Amniotic epithelial cell (primary cell): ENCODE results near the gene CFAP77.

ENCODE experiments used
- DNase-seq: peaks from one replicate; pipeline ENCODE4 v3.0.0-alpha.2; 2010; ENCODE audit warnings: low read depth

The CFAP77 gene

DNA sequence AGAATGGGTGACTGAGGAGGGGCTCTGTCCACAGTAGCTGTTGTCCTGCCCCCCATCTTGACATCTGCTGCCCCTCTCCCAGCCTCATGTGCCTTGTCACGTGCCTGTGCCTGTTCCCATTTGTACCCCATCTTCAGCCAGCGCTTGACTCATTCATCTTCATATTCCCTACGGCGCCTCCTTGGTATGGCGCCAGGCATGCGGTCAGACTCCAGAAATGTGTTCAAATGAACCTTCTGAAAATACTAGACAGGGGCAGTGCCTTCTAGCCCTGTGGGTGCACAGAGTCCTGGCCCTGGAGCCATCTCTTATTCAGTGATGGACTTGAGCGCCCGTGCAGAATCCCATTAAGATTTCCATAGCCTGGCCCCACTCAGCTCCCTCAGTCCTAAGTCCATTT, 46.2 kb downstream of the CFAP77 start:
- DNase-seq, result no peak

DNA sequence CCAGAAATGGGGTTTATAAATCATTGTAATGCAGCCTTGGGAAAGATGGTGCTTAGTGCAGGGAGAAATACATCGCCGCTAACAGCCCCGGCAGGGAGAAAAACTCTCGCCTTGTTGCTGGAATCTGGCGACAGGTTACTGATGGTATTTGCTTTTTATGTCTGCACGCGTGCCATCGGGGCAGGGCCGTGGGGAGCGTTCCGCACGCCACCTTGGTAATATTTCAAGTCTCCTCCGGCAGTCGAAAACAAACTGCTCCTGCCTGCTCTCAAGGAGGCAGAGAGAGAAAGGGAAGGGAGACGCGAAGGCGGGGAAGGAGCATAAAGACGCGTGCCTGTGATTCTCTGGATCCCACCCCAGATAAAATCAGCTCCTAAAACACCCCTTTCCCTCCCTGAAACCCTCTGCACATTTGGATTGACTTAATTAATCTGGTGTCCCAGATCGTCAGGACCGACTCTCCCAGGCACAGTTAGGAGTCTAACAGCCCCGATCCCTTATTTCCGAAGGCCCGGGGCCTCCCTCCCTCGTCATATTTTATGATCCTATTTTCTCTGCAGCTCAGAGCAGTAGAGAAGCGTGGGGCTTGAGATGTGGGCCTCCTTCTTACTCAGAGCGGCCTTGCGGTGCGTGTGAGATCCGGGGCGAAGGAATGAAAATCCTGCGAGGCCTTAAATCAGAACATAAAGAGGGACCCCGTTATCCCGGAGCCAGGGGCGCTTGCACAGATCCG, 47.7 kb downstream of the CFAP77 start:
- no peak for DNase-seq

DNA sequence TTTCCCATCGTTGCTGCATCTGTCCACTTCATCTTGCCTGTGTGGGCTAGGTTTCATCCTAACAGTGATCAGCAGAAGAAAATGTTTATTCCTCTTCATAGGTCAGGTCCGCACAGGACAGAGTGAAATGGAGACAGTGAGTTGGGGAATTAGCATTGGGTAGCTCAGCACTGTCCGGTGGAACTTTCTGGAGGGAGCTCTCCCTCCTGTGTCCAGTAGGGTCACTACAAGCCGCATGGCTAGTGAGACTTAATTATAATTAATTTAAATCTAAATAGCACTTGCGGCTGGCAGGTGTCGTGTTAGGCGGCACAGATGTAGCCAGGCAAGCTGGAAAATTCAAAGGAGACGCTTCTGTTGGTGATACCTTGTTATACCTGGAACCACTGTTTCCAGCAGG, 48.4 kb downstream of the CFAP77 start:
- DNase-seq, result no peak

DNA sequence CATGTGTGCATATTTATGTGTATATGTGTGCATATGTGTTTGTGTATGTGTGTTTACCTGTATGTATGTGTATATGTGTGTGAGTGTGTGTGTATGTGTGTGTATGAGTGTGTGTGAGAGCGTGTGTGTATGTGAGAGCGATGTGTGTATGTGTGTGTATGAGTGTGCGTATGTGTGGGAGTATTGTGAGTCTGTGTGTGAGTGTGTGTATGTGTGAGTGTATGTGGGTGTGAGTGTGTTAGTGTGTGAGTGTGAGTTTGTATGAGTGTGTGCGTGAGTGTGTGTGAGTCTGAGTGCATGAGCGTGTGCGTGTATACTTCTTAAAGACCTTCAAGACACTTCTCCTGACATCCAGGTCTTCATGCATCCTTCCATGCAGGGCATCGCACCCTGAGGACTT, 49.6 kb downstream of the CFAP77 start:
- DNase-seq, result no peak

DNA sequence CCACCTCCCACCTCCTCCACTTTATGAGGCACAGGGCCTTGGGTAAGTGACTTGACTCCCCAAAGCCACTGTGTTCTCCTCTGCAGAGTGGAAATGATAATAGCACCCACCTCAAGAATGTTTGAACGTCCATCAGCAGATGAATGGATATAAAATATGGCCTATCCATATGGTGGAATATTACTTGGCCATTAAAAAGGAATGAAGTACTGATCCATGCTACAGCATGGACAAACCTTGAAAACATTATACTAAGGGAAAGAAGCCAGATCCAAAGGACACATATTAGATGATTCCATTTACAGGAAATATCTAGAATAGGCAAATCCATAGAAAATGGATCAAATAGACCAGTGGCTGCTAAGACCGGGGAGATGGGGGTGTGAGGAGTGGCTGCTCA, 50.2 kb downstream of the CFAP77 start:
- DNase-seq, result no peak

DNA sequence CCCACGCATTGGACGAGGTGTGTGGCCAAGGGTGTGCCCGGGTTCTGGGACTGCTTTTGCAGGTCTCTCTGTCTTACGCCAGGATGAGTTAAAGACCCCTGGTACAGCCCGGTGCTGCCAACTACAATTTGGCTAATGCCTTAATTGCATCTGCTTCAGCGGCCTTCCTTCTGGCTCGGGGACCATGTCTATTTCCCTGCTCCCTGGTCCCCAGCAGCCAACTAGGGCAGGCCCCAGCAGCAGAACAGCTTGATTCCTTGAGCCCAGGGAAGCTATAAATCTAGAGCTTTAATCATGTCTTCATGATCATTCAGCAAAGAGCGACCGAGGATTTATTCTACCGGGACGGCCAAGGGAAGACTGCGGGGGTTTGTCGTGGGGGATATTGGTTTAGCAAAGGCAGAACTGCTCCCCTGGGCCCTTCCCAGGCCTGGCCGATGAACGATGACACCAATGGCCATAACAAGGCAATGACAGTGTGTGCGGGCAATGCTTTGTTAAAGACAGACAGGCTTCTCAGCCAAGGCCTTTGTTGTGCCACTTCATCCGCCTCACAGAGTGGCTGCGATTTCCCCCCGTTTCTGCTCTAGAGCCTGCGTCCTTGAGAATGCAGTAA, 51.4 kb downstream of the CFAP77 start:
- no peak for DNase-seq

DNA sequence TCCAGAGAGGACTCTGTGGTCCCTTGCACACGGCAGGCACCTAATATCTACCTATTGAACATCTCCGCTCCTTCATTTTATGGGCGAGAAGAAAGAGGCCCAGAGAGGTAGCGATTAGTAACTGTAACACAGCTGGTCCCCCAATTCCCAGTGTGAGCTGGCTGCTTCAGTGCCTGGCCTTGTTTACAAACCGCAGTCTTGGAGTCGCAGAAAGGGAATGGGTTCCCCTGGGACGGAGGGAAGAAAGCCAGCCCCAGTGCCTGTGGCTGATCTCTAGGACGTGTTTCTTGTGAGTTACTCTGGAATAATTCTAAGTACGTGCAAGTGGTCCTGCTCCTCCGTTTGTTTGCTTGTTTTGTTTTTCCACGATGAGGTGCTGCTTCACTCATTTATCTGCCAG, 52.0 kb downstream of the CFAP77 start:
- DNase-seq, result no peak

DNA sequence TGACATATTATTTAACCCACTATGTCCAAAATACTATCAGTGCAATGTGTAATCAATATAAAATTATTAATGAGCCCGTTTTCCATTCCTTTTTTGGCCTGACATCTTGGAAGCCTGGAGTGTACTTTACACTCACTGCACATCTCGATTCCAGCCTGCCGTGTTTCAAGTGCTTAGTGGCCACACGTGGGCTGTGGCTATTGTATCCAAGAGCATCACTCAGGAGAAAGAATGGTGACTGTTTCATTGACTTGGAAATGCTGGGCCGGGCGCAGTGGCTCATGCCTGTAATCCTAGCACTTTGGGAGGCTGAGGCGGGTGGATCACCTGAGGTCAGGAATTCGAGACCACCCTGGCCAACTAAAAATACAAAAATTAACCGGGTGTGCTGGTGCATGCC, 54.5 kb downstream of the CFAP77 start:
- DNase-seq, result no peak

DNA sequence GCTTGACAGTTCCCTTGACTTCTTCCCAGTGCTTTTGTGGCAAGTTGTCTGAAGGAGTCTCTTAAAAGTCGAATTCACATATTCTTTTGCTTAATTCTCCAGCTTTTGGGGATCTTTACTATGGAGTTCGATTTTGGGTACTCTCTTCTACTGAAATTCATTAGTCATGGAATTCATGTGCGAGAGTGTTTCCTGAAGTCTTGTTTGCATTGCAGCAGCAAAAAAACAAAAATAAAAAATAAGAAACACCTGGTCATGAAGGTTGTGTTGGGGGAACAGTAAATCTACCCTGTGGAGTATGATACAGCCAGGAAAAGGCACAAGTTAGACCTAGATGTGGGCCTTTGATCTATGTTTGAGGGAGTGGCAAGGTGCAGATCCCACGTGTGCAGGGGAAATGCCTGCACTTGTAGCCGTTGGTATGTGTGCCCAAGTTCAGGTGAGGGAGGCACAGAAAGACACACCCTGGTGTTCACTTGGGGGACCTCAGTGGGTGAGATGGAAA, 55.2 kb downstream of the CFAP77 start:
- DNase-seq, result no peak

DNA sequence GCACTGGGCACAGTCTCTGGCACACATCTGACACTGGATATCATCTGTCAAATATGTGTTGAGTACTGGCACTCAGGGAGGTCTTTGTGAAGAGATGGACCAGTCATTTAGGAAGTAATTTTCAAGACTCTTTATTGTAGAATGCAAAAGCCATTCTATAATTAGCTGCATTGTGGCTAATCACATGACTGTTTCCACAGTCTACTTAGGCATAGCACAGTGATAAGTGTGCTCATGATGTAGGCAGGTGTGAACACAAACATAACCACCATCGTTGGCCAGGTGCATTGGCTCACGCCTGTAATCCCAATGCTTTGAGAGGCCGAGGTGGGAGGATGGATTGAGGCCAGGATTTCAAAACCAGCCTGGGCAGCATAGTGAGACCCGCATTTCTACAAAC, 62.2 kb downstream of the CFAP77 start:
- no peak for DNase-seq

DNA sequence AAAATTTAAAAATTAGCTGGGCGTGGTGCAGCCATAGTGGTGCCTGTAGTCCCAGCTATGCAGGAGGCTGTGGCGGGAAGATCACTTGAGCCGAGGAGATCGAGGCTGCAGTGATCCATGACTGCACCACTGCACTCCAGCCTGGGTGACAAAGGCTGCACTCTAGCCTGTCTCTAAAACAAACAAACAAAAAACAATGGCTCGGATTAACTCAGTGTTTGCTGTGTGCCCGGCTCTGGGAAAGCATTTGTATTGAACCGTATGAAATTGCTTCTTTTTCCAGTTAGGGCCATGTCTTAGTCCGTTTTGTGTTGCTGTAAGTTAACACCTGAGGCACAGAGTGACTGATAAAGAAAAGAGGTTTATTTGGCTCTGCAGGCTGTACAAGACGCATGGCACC, 62.6 kb downstream of the CFAP77 start:
- DNase-seq, result no peak

DNA sequence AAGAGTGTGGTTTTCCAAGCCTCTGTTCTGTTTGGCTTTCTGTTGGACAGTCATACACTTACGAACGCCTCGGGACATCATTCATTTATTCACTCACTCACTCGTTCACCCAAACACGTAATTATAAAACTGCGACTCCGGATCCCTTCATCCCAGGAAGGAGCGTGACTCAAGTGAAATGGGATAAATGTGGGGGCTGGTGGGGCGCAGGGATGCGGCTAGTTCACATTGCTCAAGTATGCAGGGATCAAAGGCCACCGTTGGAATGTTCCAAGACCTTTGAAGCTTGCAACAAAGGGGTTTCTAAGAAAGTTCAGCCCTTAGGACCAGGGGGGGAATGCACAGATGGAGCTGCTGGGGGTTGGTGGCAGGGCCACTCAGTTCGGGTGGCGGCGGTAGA, 64.2 kb downstream of the CFAP77 start:
- no peak for DNase-seq

DNA sequence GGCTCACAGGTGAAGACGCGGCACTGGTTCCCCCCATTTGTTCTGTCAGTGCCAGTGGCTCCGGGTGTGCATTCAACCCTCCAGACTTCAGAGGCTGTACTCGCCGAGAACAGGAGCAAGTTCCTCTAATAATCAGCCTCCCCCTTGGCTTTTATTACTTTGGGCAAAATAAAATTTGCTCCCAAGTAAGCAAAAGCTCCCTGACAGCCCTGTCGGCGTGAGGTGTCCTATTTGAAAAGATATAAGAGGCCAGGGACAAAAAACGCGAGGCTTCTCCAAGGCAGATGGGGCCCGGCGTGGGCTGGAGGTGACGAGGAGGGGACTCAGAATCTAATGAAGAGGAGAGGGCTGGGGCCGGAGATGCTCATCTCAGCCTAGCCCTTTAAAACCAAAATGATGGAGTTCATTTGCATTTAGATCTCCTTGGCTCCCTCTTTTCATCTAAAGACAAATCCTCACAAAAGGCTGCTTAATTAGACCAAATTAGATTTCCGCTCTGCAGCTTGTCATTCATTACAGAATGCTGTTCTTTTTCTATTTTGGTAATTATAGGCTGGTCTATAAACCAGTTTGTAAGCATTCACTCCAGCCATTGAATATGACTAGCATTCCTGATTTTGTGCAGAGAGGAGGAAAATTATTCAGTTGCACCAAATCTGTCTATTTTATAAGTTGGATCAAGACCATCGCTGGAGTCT, 68.5 kb downstream of the CFAP77 start:
- no peak for DNase-seq

DNA sequence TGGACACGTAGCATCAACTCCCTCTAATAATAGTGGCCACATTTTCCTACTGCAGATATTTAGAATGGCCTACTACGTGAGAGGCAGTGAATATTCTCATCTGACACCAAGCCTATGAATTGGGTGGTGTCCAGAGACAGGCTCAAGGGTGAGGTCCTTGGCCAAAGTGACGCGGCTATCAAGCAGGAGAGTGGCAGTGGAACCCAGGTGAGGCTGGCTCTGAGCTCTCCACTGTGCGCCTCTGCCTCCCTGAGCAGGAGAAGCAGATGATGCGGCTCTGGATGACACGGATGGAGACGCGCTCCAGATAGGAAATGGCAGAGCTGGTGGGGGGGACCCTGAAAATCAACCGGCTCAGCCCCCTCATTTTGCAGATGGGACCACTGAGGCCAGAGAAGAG, 69.7 kb downstream of the CFAP77 start:
- no peak for DNase-seq

DNA sequence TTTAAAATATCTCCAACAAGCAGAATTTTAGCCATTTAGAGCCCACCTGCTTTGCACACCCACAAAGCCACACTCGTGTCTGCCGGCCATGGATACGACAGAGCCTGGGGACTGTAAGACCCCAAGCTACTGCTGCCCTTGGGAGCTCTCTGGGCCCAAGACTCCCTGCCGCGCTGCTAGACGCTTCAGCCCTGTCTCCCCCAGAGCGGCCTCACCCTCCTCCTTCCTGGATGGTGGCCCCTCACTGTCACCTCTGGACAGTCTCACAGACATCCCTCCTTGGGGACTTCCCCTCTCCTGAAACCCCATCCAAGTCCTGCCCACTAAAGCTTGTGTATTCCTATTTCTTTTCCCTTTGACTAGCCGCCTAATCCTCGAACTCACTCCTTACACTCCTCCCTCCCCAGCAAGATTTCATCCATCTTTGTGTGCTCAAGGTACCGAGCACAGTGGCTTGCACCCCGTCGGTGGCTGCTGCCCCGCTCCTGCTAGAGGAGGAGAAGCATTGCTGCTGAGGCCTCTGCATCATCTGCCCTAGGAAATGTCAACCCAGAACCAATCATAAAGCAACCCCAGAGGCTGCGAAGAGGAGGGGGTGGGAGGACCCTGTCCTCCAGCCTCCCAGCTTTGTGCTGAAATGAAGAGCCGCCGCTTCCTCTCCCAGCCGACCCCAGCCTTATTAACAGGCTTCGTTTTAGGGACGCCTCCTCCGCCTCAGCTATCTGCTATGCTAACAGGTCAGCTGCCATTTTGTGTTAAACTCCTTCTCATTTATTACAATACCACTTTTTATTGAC, 71.2 kb downstream of the CFAP77 start:
- DNase-seq, result no peak

DNA sequence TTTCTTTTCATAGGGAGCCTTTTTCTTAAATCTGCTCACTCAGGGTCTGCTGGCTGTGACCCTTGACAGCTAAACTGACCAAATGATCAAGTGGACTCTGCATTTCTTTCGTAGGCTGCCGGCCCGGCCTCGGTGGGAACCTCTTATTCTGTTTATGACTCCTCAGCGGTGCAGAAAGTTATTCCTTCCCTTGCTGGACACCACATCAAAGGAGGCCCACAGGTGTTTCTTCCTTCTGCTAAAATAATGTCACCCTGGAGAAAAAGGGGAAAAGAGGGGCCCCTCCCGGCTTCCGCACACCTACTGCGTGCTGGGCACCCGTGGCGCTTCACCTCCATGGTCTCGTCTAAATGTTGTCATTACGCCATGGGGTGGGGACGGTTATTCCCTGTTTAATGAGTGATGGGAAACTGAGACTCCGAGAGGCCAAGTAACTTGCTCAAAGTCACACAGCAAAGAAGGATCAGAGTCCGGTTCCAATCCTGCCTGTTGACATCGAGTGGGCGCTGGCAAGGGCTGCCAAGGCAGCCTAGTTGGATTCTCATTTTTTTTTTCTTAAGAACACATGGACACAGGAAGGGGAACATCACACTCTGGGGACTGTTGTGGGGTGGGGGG, 72.3 kb downstream of the CFAP77 start:
- DNase-seq, result no peak

DNA sequence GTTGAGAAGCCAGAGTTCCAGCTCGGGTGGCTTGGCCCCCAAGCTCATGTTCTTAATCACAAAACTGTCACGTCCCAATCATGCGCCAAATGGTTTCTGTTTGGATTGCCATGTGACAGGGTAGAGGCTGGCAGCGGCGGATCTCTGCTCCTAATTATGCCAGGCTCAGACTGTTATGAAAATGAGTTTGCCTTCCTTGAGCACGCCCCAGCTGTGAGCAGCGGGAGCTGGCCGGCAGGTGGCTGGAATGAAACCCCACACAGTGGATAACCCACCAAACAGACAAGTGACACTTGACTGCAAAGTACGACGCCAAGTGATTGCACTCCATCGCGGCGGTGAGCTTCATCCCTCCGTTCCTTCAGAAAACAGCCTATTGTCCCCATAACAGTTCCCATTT, 75.4 kb downstream of the CFAP77 start:
- DNase-seq, result no peak

DNA sequence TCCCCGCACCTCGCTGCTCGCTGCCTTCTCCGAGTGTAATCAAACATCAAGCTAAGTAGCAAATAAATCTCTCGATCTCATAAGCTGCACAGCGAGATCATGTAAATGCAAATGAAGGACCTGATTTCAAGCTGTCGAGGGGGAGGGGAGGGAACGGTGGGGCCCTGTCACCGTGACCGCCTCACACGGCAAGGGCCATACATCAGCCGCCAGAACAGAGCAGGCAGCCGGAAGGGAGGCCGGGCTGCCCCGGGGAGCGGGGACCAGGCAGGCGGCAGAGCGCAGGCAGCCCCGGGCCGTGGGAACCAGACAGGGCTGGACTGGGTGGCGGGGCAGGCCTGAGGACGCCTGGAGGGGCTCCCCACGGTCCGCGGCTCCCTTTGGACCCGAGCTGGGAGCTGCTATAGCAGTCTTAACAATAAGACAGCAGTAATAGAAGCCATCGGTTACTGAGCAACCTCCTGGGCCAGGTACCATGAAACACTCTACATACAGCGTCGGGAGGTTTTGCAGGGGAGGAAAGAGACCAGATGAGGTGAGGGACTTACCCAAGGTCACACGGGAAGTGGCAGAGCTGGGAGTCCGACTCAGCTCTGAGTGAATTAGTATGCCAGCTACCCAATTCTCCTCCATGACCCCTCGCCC, 76.8 kb downstream of the CFAP77 start:
- DNase-seq, result no peak

DNA sequence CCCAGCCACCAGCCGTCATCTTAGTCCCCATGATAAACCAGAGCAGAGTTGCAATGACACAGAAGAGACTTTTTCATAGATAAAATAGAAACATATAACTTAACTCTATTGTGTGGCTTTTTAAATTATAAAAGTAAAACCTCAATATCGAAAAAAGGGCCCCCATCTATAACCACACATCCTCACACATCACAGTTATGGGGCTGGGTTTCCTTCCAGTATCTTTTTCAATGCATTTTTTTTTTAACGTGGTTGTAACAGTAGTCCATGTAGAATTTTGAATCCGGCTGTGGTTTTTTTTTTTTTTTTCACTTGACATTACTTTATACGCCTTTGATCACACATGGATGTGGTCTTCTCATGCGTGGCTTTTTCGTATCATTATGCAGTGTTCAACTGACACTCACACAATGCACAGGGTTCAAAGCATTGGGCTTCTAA, 77.4 kb downstream of the CFAP77 start:
- no peak for DNase-seq

DNA sequence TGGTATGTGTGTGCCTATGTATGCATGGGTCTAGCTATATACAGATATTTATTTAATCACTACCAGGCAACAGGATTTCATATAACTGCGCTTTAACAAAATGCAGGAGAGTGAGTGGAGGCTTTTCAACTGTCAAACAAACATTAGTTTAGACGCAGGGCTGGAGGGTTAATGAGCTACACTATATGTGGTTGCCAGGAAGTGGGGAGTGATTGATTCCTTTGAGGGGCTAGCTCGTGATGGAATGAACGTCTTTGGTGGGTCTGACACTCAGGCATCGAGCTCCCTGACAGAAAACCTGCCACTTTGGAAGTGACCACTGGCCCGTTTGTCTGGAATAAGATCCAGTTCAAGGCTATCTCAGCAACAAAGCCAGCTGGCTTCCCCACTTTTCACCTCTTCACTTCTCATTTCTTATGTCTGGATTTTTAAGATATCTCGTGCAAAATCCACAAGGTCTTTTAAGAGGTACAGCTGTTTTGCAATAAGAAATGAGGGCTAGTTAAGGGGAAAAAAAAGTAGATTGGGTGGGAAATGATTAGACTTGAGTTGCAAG, 78.0 kb downstream of the CFAP77 start:
- no peak for DNase-seq

DNA sequence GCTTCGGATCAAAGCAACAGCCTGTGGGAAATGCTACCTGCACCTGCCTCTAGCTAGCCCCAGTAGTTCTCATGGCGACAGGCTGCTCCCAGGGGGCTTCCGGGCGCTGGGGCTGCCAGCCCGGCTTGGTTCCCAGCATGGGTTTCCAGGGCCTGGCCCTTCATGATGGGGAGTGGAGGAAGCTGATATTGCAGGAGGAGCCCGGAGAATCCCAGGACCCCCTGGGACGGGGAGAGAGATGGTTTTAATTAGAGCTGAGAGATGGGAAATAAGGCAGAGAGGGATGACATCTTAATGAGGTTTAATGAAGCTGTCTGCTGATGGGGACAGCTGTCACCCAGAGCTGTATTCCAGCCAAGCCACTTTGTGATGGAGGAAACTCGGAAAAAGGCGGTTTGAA, 78.6 kb downstream of the CFAP77 start:
- no peak for DNase-seq
